ENCODE measurements around the gene LBX2.

- TF ChIP-seq, protein P1, sequence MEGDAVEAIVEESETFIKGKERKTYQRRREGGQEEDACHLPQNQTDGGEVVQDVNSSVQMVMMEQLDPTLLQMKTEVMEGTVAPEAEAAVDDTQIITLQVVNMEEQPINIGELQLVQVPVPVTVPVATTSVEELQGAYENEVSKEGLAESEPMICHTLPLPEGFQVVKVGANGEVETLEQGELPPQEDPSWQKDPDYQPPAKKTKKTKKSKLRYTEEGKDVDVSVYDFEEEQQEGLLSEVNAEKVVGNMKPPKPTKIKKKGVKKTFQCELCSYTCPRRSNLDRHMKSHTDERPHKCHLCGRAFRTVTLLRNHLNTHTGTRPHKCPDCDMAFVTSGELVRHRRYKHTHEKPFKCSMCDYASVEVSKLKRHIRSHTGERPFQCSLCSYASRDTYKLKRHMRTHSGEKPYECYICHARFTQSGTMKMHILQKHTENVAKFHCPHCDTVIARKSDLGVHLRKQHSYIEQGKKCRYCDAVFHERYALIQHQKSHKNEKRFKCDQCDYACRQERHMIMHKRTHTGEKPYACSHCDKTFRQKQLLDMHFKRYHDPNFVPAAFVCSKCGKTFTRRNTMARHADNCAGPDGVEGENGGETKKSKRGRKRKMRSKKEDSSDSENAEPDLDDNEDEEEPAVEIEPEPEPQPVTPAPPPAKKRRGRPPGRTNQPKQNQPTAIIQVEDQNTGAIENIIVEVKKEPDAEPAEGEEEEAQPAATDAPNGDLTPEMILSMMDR (conservative IDR thresholded peaks at IDR 0.05; ENCODE audit: low read length): no peak
- no peak for TF ChIP-seq EZH2phosphoT487 (IDR thresholded peaks at IDR 0.05; ENCODE audit: borderline replicate concordance)
Observed at GRCh38 chr2:74499940-74500577, 656 bp upstream of the LBX2 start.
